Hepatic stellate cell (primary cell): ENCODE measurements around the gene TOP3A.

Source experiments
- DNase-seq: peaks from one replicate; pipeline ENCODE4 v3.0.0; 2011; ENCODE audit warnings: low spot score

The TOP3A gene

GRCh38 chr17:18253947-18254821 lies 60.6 kb downstream of the TOP3A start:
- DNase-seq = no peak

- no peak for DNase-seq
These were observed 61.5 kb downstream of the TOP3A start for GRCh38 chr17:18253187-18253884.

- DNase-seq = no peak
These were observed 62.6 kb downstream of the TOP3A start for GRCh38 chr17:18252160-18252559.

GRCh38 chr17:18251204-18251603 lies 63.6 kb downstream of the TOP3A start:
- no peak for DNase-seq

GRCh38 chr17:18250708-18251107 lies 64.1 kb downstream of the TOP3A start:
- DNase-seq = no peak

GRCh38 chr17:18250259-18250658 lies 64.5 kb downstream of the TOP3A start:
- DNase-seq = no peak

GRCh38 chr17:18248811-18249210 lies 66.0 kb downstream of the TOP3A start:
- DNase-seq = no peak

GRCh38 chr17:18248300-18248731 lies 66.5 kb downstream of the TOP3A start:
- DNase-seq = peak; percentile 93

- DNase-seq = no peak
These were observed 67.2 kb downstream of the TOP3A start for GRCh38 chr17:18247613-18248001.

GRCh38 chr17:18246880-18247612 lies 67.7 kb downstream of the TOP3A start:
- DNase-seq = peak; percentile 41

GRCh38 chr17:18246109-18246725 lies 68.6 kb downstream of the TOP3A start:
- no peak for DNase-seq

GRCh38 chr17:18245038-18245776 lies 69.6 kb downstream of the TOP3A start:
- DNase-seq = no peak

GRCh38 chr17:18241229-18241871 lies 73.4 kb downstream of the TOP3A start:
- DNase-seq = no peak

GRCh38 chr17:18240449-18240848 lies 74.3 kb downstream of the TOP3A start:
- no peak for DNase-seq

GRCh38 chr17:18238299-18238698 lies 76.5 kb downstream of the TOP3A start:
- DNase-seq = no peak

- DNase-seq = no peak
These were observed 77.3 kb downstream of the TOP3A start for GRCh38 chr17:18237461-18237860.

GRCh38 chr17:18236494-18236893 lies 78.3 kb downstream of the TOP3A start:
- DNase-seq = no peak

- DNase-seq = no peak
These were observed 79.0 kb downstream of the TOP3A start for GRCh38 chr17:18235743-18236256.

- no peak for DNase-seq
These were observed 79.9 kb downstream of the TOP3A start for GRCh38 chr17:18234853-18235380.

- DNase-seq = no peak
These were observed 80.8 kb downstream of the TOP3A start for GRCh38 chr17:18233803-18234518.
